Muscle of arm (tissue), 14 donors: Measurements from ENCODE around the gene PMPCA. TPM values are rescaled to one million over a fixed set of nuclear protein-coding genes. Genes with fewer than 3 reads are reported as not detected.
A peak's percentile ranks its signal among the peaks of the same experiment; 100 is the strongest.

Experiments used
- DNase-seq: peaks from one replicate; pipeline ENCODE4 v3.0.0-alpha.2; 2013
- long read RNA-seq, 11 donors: transcript quantifications; one replicate each; lab custom pipeline, GENCODE V29; 2026
- polyA plus RNA-seq, 12 donors: library from polyadenylated mRNA; unstranded; fragments of 120-200 nt; gene quantifications; one replicate each; pipeline ENCODE4 v1.2.1, GENCODE V29; 2013; ENCODE audit not compliant: insufficient read length in 12 of 12

Gene PMPCA
- 10 to 100 TPM in 11 of 12 donors, not detected in 1; 27.6 to 43.2 (median 37.4) TPM for polyA plus RNA-seq
- long read RNA-seq, donor 1, partial matches to known transcripts: 0 of 9 reads
- long read RNA-seq, donor 1, other reads (novel, unspliced or antisense): 0 of 9 reads
- long read RNA-seq, donor 2, transcript PMPCA-201 (13 exons, 2,174 nt): major isoform, 9 of 22 reads
- long read RNA-seq, donor 2, partial matches to known transcripts: 13 of 22 reads
- long read RNA-seq, donor 2, other reads (novel, unspliced or antisense): 0 of 22 reads
- long read RNA-seq, donor 3, partial matches to known transcripts: 0 of 4 reads
- long read RNA-seq, donor 3, other reads (novel, unspliced or antisense): 0 of 4 reads
- long read RNA-seq, donor 4, partial matches to known transcripts: 0 of 5 reads
- long read RNA-seq, donor 4, other reads (novel, unspliced or antisense): 0 of 5 reads
- long read RNA-seq, donor 5: 0 reads
- long read RNA-seq, donor 6, transcript PMPCA-201 (13 exons, 2,174 nt): major isoform, 7 of 10 reads
- long read RNA-seq, donor 6, partial matches to known transcripts: 0 of 10 reads
- long read RNA-seq, donor 6, other reads (novel, unspliced or antisense): 0 of 10 reads
- long read RNA-seq, donor 7, partial matches to known transcripts: 0 of 5 reads
- long read RNA-seq, donor 7, other reads (novel, unspliced or antisense): 0 of 5 reads
- long read RNA-seq, donor 8, transcript PMPCA-201 (13 exons, 2,174 nt): major isoform, 16 of 18 reads
- long read RNA-seq, donor 8, partial matches to known transcripts: 0 of 18 reads
- long read RNA-seq, donor 8, other reads (novel, unspliced or antisense): 0 of 18 reads
- long read RNA-seq, donor 9, transcript PMPCA-201 (13 exons, 2,174 nt): major isoform, 6 of 6 reads
- long read RNA-seq, donor 9, partial matches to known transcripts: 0 of 6 reads
- long read RNA-seq, donor 9, other reads (novel, unspliced or antisense): 0 of 6 reads
- long read RNA-seq, donor 10, transcript PMPCA-201 (13 exons, 2,174 nt): major isoform, 10 of 11 reads
- long read RNA-seq, donor 10, partial matches to known transcripts: 0 of 11 reads
- long read RNA-seq, donor 10, other reads (novel, unspliced or antisense): 0 of 11 reads
- long read RNA-seq, donor 11, transcript PMPCA-201 (13 exons, 2,174 nt): major isoform, 14 of 29 reads
- long read RNA-seq, donor 11, partial matches to known transcripts: 11 of 29 reads
- long read RNA-seq, donor 11, other reads (novel, unspliced or antisense): 0 of 29 reads

DNA sequence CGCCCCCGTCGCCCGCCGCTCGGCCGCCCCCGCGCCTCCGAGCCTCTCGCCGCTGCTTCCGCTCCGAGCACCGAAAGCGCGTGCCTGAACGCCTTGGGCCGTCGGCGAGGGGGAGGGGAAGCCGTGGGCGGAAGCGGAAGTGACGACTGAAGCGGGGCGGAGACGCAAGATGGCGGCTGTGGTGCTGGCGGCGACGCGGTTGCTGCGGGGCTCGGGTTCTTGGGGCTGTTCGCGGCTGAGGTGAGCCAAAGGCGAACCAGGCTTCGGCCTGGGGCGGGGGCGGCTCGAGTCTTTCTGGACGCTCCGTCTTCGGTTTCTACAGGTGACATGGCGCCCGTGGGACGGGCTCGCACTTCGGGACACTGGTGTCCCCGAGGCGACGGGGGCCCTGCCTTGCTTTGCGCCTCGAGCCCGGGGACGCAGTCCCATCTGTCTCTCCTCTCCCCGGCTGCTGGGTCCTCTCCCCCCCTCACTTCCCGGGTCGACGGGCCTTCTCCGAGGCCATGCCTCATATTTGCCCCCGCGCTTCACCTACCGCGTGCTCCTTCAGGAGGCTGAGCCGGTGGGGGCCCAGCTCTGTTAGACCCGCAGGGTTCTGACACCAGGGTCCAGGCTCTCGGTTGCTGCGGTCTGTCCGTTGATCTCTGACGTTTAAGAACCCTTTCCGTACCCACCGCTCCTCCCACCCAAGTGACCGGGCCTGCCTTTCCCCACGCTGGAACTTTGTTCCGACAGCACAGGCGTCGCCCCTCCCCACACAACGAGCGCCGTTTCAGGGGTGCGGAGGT is at the start of gene PMPCA, which contains the start of gene ENTR1:
Gene PMPCA, plus strand, starts transcription at position 159 of the 788 bp plus-strand sequence. Its CDS starts 11 bp downstream, at position 170.
Gene ENTR1, minus strand, starts transcription at position 115 of the 788 bp plus-strand sequence. CDS start 217 bp downstream, outside the sequence.
- DNase-seq: peak; percentile 94

- DNase-seq: no peak
Measured at GRCh38 chr9:136361047-136361753, 49.3 kb upstream of the PMPCA start.

DNA sequence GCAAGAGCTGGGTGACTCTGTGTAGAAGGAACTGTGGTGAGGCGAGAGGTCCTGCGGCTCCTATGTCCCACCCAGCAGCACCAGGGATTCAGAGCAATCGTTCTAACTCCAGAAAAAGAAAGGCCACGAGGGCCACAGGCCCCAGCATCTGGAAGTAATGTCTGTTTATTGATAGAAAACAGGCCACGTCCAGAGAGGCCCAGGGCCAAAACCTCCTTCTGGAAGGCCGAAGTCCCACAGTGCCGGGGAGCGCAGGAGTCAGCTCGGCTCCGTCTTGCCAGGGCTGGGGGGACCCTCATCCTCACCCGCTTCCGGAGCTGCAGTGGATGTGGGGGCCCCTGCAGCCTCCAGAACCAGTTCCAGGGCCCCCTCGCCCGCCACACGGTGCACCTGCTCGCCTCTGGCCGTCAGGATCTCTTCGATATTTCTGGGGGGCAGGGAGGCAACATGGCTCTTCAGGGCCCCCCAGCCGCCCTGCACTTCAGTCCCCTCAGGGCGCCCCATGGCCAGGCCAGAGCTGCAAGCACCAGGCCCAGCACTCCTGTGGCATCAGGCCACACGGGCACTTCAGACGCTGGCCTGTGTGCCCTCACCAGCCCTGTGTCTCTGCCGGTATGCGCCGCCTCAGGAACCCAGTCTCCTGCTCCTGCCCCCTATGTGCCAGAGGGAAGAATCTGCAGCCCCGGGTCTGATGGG is 48.6 kb upstream of the PMPCA start:
- peak; percentile 70 for DNase-seq

GRCh38 chr9:136362450-136362784 is 48.0 kb upstream of the PMPCA start:
- no peak for DNase-seq

- peak; percentile 92 for DNase-seq
Measured at GRCh38 chr9:136363106-136363948, 47.1 kb upstream of the PMPCA start, which contains the start of gene DNLZ. DNLZ (minus strand) TSS chr9:136363744; CDS start chr9:136363714, 30 bp downstream.

DNA sequence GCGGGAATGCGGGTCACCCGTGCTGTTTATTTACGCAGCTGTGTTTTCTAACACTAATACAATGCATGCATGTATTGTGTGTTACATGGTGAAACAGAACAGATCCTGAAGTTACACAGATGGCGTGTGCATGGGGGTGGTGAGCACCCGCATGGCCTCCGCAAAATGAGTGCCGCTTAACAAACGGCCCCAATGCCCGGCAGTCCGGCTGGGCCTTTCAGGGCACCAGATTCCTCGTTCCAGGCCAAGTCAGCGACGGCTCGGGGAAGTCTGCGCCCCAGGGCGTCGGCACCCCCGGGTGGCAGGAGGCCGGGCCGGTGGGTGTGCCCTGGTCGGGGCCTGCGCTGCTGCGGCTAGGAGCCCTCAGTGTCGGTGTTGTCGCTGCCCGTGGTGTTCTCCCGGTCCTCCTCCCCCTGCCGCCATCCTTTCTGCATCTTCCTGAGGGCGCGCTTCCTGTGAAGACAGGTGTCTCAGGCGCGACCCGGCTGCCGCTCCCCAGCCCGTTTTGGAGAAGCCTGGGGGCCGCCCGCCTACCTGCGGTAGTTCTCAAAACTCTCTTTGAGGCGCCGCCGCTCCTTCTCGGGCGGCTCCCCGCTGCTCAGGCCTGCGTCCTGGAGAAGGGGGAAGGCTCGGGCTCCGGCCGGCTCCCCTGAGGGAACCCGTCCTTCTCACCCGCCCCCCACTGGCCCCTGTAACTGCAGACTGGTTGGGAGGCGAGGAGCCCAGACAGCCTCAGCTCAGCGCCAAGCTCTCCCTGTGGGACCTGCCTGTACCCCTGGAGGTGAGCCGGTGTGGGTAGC is 46.3 kb upstream of the PMPCA start:
- no peak for DNase-seq

- DNase-seq: no peak
Measured at GRCh38 chr9:136364942-136365774, 45.3 kb upstream of the PMPCA start.

DNA sequence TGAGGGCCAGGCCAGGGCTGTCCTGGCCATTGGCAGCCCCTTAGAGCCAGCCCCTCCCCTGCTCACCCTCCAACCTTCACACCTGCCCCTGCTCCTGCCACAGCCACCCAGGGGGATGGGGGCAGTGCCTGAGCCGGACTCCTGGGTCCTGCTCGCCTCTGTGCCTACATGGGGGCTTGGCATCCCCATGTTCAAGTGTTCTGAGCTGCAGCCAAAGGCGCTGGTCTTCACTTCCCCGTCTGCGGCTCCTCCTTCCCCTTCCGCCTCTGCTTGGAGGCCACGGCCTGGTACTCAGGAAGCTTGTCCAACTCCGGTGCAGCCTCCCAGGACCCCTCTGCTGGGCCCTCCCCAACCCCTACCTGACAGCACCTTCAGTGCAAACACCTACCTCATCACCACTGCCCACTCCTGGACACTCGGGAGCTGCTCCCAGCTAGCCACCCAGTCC is 44.7 kb upstream of the PMPCA start:
- DNase-seq: no peak

GRCh38 chr9:136366826-136367225 is 43.6 kb upstream of the PMPCA start:
- no peak for DNase-seq

DNA sequence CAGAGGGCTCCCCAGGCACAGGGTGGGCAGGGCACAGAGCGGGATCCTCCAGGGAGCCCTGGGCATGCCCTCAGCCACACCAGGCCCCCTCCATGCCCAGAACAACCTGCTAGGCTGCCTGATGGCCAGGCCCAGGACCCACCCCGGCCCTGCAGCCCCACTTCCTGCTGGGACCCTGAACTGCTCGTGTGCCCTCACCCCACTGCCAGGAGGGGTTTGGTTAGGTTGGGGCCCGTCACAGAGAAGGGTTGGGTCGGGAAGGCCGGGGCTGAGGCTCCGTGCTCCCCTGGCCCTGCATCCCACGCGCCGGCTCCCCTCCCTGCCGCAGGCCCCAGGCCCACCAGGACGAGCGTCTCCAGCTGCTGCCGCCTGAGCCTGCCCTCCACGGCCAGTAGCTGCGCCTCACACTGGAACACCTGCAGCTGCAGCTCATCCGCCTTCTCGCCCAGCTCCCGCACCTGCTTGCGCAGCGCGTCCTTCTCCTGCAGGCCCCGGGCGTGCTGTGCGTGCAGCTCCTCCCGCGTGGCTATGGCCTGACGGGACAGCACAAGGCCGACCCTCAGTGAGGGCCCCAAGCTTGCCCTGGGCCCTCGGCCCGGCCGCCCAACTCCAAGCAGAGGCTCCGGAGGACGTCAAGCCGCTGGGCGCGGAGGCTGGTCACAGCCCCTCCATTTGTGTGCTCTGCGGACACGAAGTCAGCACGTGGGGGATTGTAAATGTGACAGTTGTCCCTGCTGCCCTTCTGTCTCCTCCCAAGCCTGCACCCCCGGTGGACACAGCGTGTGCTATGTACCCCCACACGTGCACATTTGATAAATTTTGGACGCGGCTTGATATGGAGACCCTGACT is 42.9 kb upstream of the PMPCA start:
- no peak for DNase-seq

- DNase-seq: no peak
Measured at GRCh38 chr9:136368190-136368589, 42.3 kb upstream of the PMPCA start.

DNA sequence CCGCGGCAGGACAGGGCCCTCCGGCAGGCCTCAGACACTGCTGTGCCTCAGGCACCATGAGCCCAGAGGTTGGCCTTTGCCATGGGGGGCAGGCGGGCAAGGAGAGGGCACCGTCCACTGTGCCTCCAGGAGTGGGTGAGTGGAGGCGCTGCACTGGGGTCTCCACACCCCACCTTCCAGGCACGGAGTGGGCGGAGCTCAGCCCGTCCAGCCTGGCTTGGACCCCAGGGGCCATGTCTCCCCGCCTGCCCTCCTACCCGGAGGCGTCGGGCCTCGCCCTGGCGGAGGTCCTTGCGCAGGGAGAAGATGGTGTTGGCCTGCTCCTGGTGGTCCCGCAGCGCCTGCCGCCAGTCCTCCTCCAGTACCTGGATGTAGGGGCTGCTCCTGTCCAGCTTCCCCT is 40.4 kb upstream of the PMPCA start:
- no peak for DNase-seq

DNA sequence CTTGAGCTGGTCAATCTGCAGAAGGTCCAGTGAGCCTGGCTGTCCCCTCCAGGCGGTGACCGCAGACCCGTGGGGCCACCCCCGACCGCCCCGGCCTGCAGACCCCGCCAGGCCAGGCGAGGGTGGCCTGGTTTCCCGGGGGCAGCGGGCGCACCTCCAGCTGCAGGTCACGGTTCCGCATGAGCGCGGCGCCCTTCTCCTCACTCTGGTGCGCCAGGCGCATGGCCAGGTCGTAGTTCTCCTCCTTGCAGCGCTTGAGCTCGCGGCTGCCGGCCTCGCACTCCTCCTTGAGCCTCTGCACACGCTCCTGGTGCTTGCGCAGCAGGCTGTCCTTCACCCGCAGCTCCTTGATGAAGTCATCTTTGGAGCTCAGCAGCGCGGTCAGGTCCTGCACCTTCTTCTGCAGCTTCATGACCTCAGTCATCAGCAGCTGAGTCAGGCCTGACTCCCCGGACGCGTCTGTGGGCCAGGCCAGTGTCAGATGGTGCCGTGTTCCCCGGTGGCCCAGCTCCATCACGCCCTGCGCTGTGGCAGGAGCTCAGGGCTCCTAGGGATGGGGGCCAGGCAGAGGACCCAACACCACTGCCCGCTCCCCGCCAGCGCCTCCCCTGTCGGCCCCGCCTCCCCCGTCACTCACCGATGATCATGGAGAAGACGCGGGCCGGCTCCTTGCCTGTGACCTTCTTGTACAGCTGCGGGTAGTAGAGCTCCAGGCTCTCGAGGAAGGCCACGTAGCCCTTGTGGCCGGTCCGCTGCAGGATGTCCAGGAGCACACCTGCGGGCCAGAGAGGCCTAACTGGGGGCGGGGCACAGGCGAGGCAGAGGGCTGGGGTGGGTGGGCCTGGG is 39.5 kb upstream of the PMPCA start:
- DNase-seq: no peak

DNA sequence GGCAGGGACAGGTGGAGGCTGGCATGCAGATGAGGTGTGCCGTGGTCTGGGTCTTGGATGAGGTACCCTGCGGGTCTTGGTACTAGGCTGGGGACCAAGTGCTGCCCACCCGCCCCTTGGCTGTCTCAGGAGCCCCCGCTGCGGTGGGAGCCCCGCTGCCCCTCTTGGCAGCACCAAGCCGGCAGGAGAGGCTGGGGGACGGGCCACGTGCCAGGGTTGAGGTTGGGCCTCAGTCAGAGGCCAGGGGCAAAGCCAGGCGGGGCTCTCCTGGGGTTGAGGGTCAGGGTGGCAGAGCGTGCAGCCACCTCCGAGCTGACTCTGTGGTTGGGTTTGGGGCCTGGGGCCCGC is 39.0 kb upstream of the PMPCA start:
- DNase-seq: no peak

GRCh38 chr9:136372006-136372405 is 38.5 kb upstream of the PMPCA start:
- DNase-seq: no peak
